HUES6 (cell line): ENCODE data around the gene TBRG4.

Source experiments
- H3K27ac ChIP-seq: 2 replicates; pipeline ENCODE4 v1.7.0; 2013; ENCODE audit warnings: low read depth, mild to moderate bottlenecking, low read length, inconsistent platforms
- H3K27me3 ChIP-seq: 2 replicates; pipeline ENCODE4 v1.6.1; 2013; ENCODE audit warnings: low read length; ENCODE audit not compliant: control insufficient read depth, insufficient read depth
- H3K36me3 ChIP-seq: 2 replicates; pipeline ENCODE4 v1.6.1; 2013; ENCODE audit warnings: low read length; ENCODE audit not compliant: control insufficient read depth, insufficient read depth
- H3K4me1 ChIP-seq: 2 replicates; pipeline ENCODE4 v1.6.1; 2013; ENCODE audit warnings: low read length; ENCODE audit not compliant: control insufficient read depth, insufficient read depth
- H3K4me3 ChIP-seq: 2 replicates; pipeline ENCODE4 v1.5.1; 2013; ENCODE audit warnings: low read depth, low read length
- H3K9ac ChIP-seq: one replicate; pipeline ENCODE4 v1.6.1; 2013; ENCODE audit warnings: mild to moderate bottlenecking, low read length
- H3K9me3 ChIP-seq: 2 replicates; pipeline ENCODE4 v1.6.1; 2013; ENCODE audit warnings: low read depth, low read length; ENCODE audit not compliant: control insufficient read depth, insufficient read depth

The TBRG4 gene

GRCh38 chr7:45061806-45062425 lies 49.6 kb downstream of the TBRG4 start:
- H3K27ac ChIP-seq, result no peak overlapping the region
- H3K9ac ChIP-seq, result no peak overlapping the region
- H3K4me3 ChIP-seq, result no peak overlapping the region
- H3K27me3 ChIP-seq, result no peaks in the 10 kb centered on the region
- H3K4me1 ChIP-seq, result no peaks in the 10 kb centered on the region
- H3K9me3 ChIP-seq, result no peaks in the 10 kb centered on the region
- peaks cover 18% of the 10 kb centered on the region for H3K36me3 ChIP-seq

GRCh38 chr7:45061352-45061751 lies 50.1 kb downstream of the TBRG4 start:
- H3K27ac ChIP-seq, result no peak overlapping the region
- H3K36me3 ChIP-seq, result peaks cover 18% of the 10 kb centered on the region
- no peaks in the 10 kb centered on the region for H3K27me3 ChIP-seq
- H3K4me1 ChIP-seq, result no peaks in the 10 kb centered on the region
- H3K9ac ChIP-seq, result no peak overlapping the region
- H3K4me3 ChIP-seq, result no peak overlapping the region
- no peaks in the 10 kb centered on the region for H3K9me3 ChIP-seq

- Histone ChIP-seq H3K4me1 (no peaks in the 10 kb centered on the region), H3K9me3 (no peaks in the 10 kb centered on the region; the same call in 1 of the 2 replicates), H3K4me3 (no peak overlapping the region), H3K36me3 (peaks cover 13% of the 10 kb centered on the region), H3K9ac (no peak overlapping the region), H3K27me3 (no peaks in the 10 kb centered on the region), H3K27ac (no peak overlapping the region)
Measured at GRCh38 chr7:45060295-45060694, 51.2 kb downstream of the TBRG4 start.

GRCh38 chr7:45057878-45058277 lies 53.6 kb downstream of the TBRG4 start:
- no peaks in the 10 kb centered on the region for H3K4me1 ChIP-seq
- no peak overlapping the region for H3K9ac ChIP-seq
- no peaks in the 10 kb centered on the region; the same call in 1 of the 2 replicates for H3K9me3 ChIP-seq
- no peaks in the 10 kb centered on the region for H3K36me3 ChIP-seq
- no peaks in the 10 kb centered on the region for H3K27me3 ChIP-seq
- no peak overlapping the region for H3K4me3 ChIP-seq
- no peak overlapping the region for H3K27ac ChIP-seq

- H3K36me3 ChIP-seq, result peaks cover 5% of the 10 kb centered on the region; the same call in 1 of the 2 replicates
- no peak overlapping the region for H3K4me3 ChIP-seq
- no peak overlapping the region for H3K27ac ChIP-seq
- H3K4me1 ChIP-seq, result no peaks in the 10 kb centered on the region; the same call in 1 of the 2 replicates
- no peaks in the 10 kb centered on the region; the same call in 1 of the 2 replicates for H3K9me3 ChIP-seq
- no peaks in the 10 kb centered on the region for H3K27me3 ChIP-seq
- H3K9ac ChIP-seq, result no peak overlapping the region
Measured at GRCh38 chr7:45055594-45056219, 55.8 kb downstream of the TBRG4 start.

GRCh38 chr7:45055016-45055415 lies 56.5 kb downstream of the TBRG4 start:
- H3K4me3 ChIP-seq, result no peak overlapping the region
- no peaks in the 10 kb centered on the region; the same call in 1 of the 2 replicates for H3K9me3 ChIP-seq
- no peaks in the 10 kb centered on the region; the same call in 1 of the 2 replicates for H3K4me1 ChIP-seq
- H3K36me3 ChIP-seq, result peaks cover 8% of the 10 kb centered on the region
- no peak overlapping the region for H3K9ac ChIP-seq
- H3K27me3 ChIP-seq, result no peaks in the 10 kb centered on the region
- H3K27ac ChIP-seq, result no peak overlapping the region

GRCh38 chr7:45054442-45054841 lies 57.1 kb downstream of the TBRG4 start:
- no peak overlapping the region for H3K9ac ChIP-seq
- no peak overlapping the region for H3K27ac ChIP-seq
- H3K27me3 ChIP-seq, result no peaks in the 10 kb centered on the region
- peaks cover 10% of the 10 kb centered on the region for H3K36me3 ChIP-seq
- H3K4me1 ChIP-seq, result no peaks in the 10 kb centered on the region; the same call in 1 of the 2 replicates
- H3K9me3 ChIP-seq, result no peaks in the 10 kb centered on the region; the same call in 1 of the 2 replicates
- H3K4me3 ChIP-seq, result no peak overlapping the region

- H3K9ac ChIP-seq, result no peak overlapping the region
- no peaks in the 10 kb centered on the region; the same call in 1 of the 2 replicates for H3K4me1 ChIP-seq
- H3K27me3 ChIP-seq, result no peaks in the 10 kb centered on the region
- H3K9me3 ChIP-seq, result no peaks in the 10 kb centered on the region; the same call in 1 of the 2 replicates
- H3K36me3 ChIP-seq, result peaks cover 10% of the 10 kb centered on the region
- H3K4me3 ChIP-seq, result no peak overlapping the region
- H3K27ac ChIP-seq, result no peak overlapping the region
Measured at GRCh38 chr7:45053941-45054340, 57.6 kb downstream of the TBRG4 start.

- Histone ChIP-seq H3K27me3 (no peaks in the 10 kb centered on the region), H3K36me3 (peaks cover 10% of the 10 kb centered on the region), H3K9ac (no peak overlapping the region), H3K9me3 (no peaks in the 10 kb centered on the region; the same call in 1 of the 2 replicates), H3K4me1 (no peaks in the 10 kb centered on the region; the same call in 1 of the 2 replicates), H3K4me3 (no peak overlapping the region), H3K27ac (no peak overlapping the region)
Measured at GRCh38 chr7:45053401-45053800, 58.1 kb downstream of the TBRG4 start.

GRCh38 chr7:45052011-45052410 lies 59.5 kb downstream of the TBRG4 start:
- H3K36me3 ChIP-seq, result peaks cover 12% of the 10 kb centered on the region
- H3K4me1 ChIP-seq, result no peaks in the 10 kb centered on the region; the same call in 1 of the 2 replicates
- no peak overlapping the region for H3K27ac ChIP-seq
- no peak overlapping the region for H3K9ac ChIP-seq
- H3K27me3 ChIP-seq, result no peaks in the 10 kb centered on the region
- no peaks in the 10 kb centered on the region; the same call in 1 of the 2 replicates for H3K9me3 ChIP-seq
- H3K4me3 ChIP-seq, result no peak overlapping the region

- Histone ChIP-seq H3K9ac (no peak overlapping the region), H3K9me3 (no peaks in the 10 kb centered on the region), H3K4me3 (no peak overlapping the region), H3K4me1 (no peaks in the 10 kb centered on the region; the same call in 1 of the 2 replicates), H3K36me3 (peaks cover 16% of the 10 kb centered on the region), H3K27ac (no peak overlapping the region), H3K27me3 (no peaks in the 10 kb centered on the region)
Measured at GRCh38 chr7:45050198-45050597, 61.3 kb downstream of the TBRG4 start.
